ENCODE results near the gene PSMD14. TPM values are rescaled to one million over a fixed set of nuclear protein-coding genes. Genes with fewer than 3 reads are reported as not detected.

Gene PSMD14
- total RNA-seq, 1 donor from 2014 or later = 70.6 TPM

- no peaks in the 10 kb centered on the region for H3K36me3 Mint-ChIP-seq (ENCODE audit: unreplicated experiment)
- no peak overlapping the region for H3K27ac Mint-ChIP-seq (ENCODE audit: unreplicated experiment)
- no peak overlapping the region for H3K4me3 Mint-ChIP-seq (ENCODE audit: unreplicated experiment)
- peaks cover under 1% of the 10 kb centered on the region for H3K27me3 Mint-ChIP-seq (ENCODE audit: unreplicated experiment)
- no peak for DNase-seq
- no peak for TF ChIP-seq CTCF (IDR thresholded peaks at IDR 0.05; ENCODE audit: partially characterized antibody, unreplicated experiment)
- peaks cover 2% of the 10 kb centered on the region for H3K9me3 Mint-ChIP-seq (ENCODE audit: unreplicated experiment)
- peaks cover 12% of the 10 kb centered on the region for H3K4me1 Mint-ChIP-seq (ENCODE audit: low read depth, unreplicated experiment)
Observed at GRCh38 chr2:161312996-161313395, 4.8 kb downstream of the PSMD14 start.

GRCh38 chr2:161315380-161315779 lies 7.2 kb downstream of the PSMD14 start:
- Mint-ChIP-seq H3K4me3 (ENCODE audit: unreplicated experiment) (no peak overlapping the region), H3K9me3 (ENCODE audit: unreplicated experiment) (peaks cover 1% of the 10 kb centered on the region), H3K27me3 (ENCODE audit: unreplicated experiment) (no peaks in the 10 kb centered on the region), H3K27ac (ENCODE audit: unreplicated experiment) (no peak overlapping the region), H3K4me1 (ENCODE audit: low read depth, unreplicated experiment) (peaks cover 8% of the 10 kb centered on the region), H3K36me3 (ENCODE audit: unreplicated experiment) (no peaks in the 10 kb centered on the region)
- TF ChIP-seq CTCF (IDR thresholded peaks at IDR 0.05; ENCODE audit: partially characterized antibody, unreplicated experiment) = no peak
- DNase-seq = no peak

- no peak overlapping the region for H3K27ac Mint-ChIP-seq (ENCODE audit: unreplicated experiment)
- peaks cover 1% of the 10 kb centered on the region for H3K9me3 Mint-ChIP-seq (ENCODE audit: unreplicated experiment)
- no peak overlapping the region for H3K4me3 Mint-ChIP-seq (ENCODE audit: unreplicated experiment)
- H3K27me3 Mint-ChIP-seq (ENCODE audit: unreplicated experiment) = no peaks in the 10 kb centered on the region
- H3K36me3 Mint-ChIP-seq (ENCODE audit: unreplicated experiment) = no peaks in the 10 kb centered on the region
- DNase-seq = no peak
- H3K4me1 Mint-ChIP-seq (ENCODE audit: low read depth, unreplicated experiment) = peaks cover 8% of the 10 kb centered on the region
- no peak for TF ChIP-seq CTCF (IDR thresholded peaks at IDR 0.05; ENCODE audit: partially characterized antibody, unreplicated experiment)
Observed at GRCh38 chr2:161316701-161317100, 8.5 kb downstream of the PSMD14 start.

GRCh38 chr2:161321944-161322648 lies 13.9 kb downstream of the PSMD14 start:
- no peaks in the 10 kb centered on the region for H3K36me3 Mint-ChIP-seq (ENCODE audit: unreplicated experiment)
- DNase-seq = no peak
- H3K4me1 Mint-ChIP-seq (ENCODE audit: low read depth, unreplicated experiment) = no peaks in the 10 kb centered on the region
- H3K9me3 Mint-ChIP-seq (ENCODE audit: unreplicated experiment) = no peaks in the 10 kb centered on the region
- TF ChIP-seq CTCF (IDR thresholded peaks at IDR 0.05; ENCODE audit: partially characterized antibody, unreplicated experiment) = no peak
- no peak overlapping the region for H3K4me3 Mint-ChIP-seq (ENCODE audit: unreplicated experiment)
- H3K27ac Mint-ChIP-seq (ENCODE audit: unreplicated experiment) = no peak overlapping the region
- no peaks in the 10 kb centered on the region for H3K27me3 Mint-ChIP-seq (ENCODE audit: unreplicated experiment)

- Mint-ChIP-seq H3K4me3 (ENCODE audit: unreplicated experiment) (no peak overlapping the region), H3K27ac (ENCODE audit: unreplicated experiment) (no peak overlapping the region), H3K4me1 (ENCODE audit: low read depth, unreplicated experiment) (no peaks in the 10 kb centered on the region), H3K9me3 (ENCODE audit: unreplicated experiment) (peaks cover under 1% of the 10 kb centered on the region), H3K36me3 (ENCODE audit: unreplicated experiment) (no peaks in the 10 kb centered on the region), H3K27me3 (ENCODE audit: unreplicated experiment) (no peaks in the 10 kb centered on the region)
- DNase-seq = no peak
- TF ChIP-seq CTCF (IDR thresholded peaks at IDR 0.05; ENCODE audit: partially characterized antibody, unreplicated experiment) = no peak
Observed at GRCh38 chr2:161324876-161325275, 16.7 kb downstream of the PSMD14 start.

Measured in glutamatergic neuron (in vitro differentiated cells).